OCI-LY1 (cell line): ENCODE measurements around the gene TBX19.

ENCODE experiments used
- H2AFZ ChIP-seq: fragments of 200-600 bp; sonication (generic), shearing (Covaris generic); 2 replicates; pipeline ENCODE4 v1.6.0; 2014; ENCODE audit warnings: antibody characterized with exemption, mild to moderate bottlenecking, low read length
- H3F3A ChIP-seq: fragments of 200-600 bp; sonication (generic), shearing (Covaris generic); 2 replicates; pipeline ENCODE4 v1.6.0; 2014; ENCODE audit warnings: mild to moderate bottlenecking, antibody characterized with exemption, low read length, moderate library complexity; ENCODE audit not compliant: insufficient read depth
- H3K27ac ChIP-seq: fragments of 200-600 bp; sonication (generic); 2 replicates; pipeline ENCODE4 v1.5.1; 2014; ENCODE audit warnings: low read length, mixed run types, mild to moderate bottlenecking, low read depth; ENCODE audit not compliant: poor library complexity, severe bottlenecking
- H3K27me3 ChIP-seq: fragments of 200-600 bp; sonication (generic); 2 replicates; pipeline ENCODE4 v1.6.0; 2014; ENCODE audit warnings: antibody characterized with exemption, mild to moderate bottlenecking, low read length, moderate library complexity; ENCODE audit not compliant: insufficient read depth
- H3K36me3 ChIP-seq: fragments of 200-600 bp; sonication (generic); 2 replicates; pipeline ENCODE4 v1.6.1; 2014; ENCODE audit warnings: mild to moderate bottlenecking, antibody characterized with exemption, low read length, moderate library complexity, mixed read lengths; ENCODE audit not compliant: insufficient read depth
- H3K4me1 ChIP-seq: fragments of 200-600 bp; sonication (generic); 2 replicates; pipeline ENCODE4 v1.5.1; 2014; ENCODE audit warnings: mild to moderate bottlenecking, low read length, moderate library complexity; ENCODE audit not compliant: insufficient read depth, severe bottlenecking
- H3K4me2 ChIP-seq: fragments of 200-600 bp; sonication (generic), shearing (Covaris generic); 2 replicates; pipeline ENCODE4 v1.6.1; 2014; ENCODE audit warnings: low read length
- H3K4me3 ChIP-seq: fragments of 200-600 bp; sonication (generic); 2 replicates; pipeline ENCODE4 v1.5.1; 2014; ENCODE audit warnings: low read length, low read depth, mild to moderate bottlenecking, mixed read lengths; ENCODE audit not compliant: poor library complexity, severe bottlenecking
- H3K79me2 ChIP-seq: fragments of 200-600 bp; shearing (Covaris generic); 2 replicates; pipeline ENCODE4 v1.6.1; 2016; ENCODE audit warnings: mixed run types, low read length, mixed read lengths; ENCODE audit not compliant: insufficient read depth
- H3K9ac ChIP-seq: fragments of 200-600 bp; sonication (generic), shearing (Covaris generic); 2 replicates; pipeline ENCODE4 v1.6.1; 2014; ENCODE audit warnings: mild to moderate bottlenecking, low read length, mixed read lengths
- H3K9me2 ChIP-seq: fragments of 200-600 bp; sonication (generic), shearing (Covaris generic); 2 replicates; pipeline ENCODE4 v1.6.1; 2014; ENCODE audit warnings: low read depth, mild to moderate bottlenecking, low read length, mixed read lengths
- H3K9me3 ChIP-seq: fragments of 200-600 bp; shearing (Covaris generic); 2 replicates; pipeline ENCODE4 v1.6.1; 2014; ENCODE audit warnings: low read length, mixed read lengths
- H4K20me1 ChIP-seq: fragments of 200-600 bp; sonication (generic), shearing (Covaris generic); 2 replicates; pipeline ENCODE4 v1.6.0; 2016; ENCODE audit warnings: mild to moderate bottlenecking, low read length; ENCODE audit not compliant: insufficient read depth
- CTCF ChIP-seq: fragments of 200-600 bp; sonication (generic), shearing (Covaris generic); IDR thresholded peaks from 2 replicates; pipeline ENCODE4 v1.5.1; 2017; ENCODE audit warnings: mild to moderate bottlenecking, antibody characterized with exemption, low read length, moderate library complexity, mixed read lengths
- EZH2 ChIP-seq: fragments of 200-600 bp; sonication (generic), shearing (Covaris generic); IDR thresholded peaks from 2 replicates; pipeline ENCODE4 v1.8.0; 2017; ENCODE audit warnings: borderline replicate concordance, mixed run types, mild to moderate bottlenecking, antibody characterized with exemption, low read length, moderate library complexity, mixed read lengths

The TBX19 gene

GRCh38 chr1:168297019-168297730 lies 16.5 kb downstream of the TBX19 start:
- Histone ChIP-seq H3K4me3 (no peak overlapping the region), H3K79me2 (no peaks in the 10 kb centered on the region), H3K27me3 (no peaks in the 10 kb centered on the region), H4K20me1 (no peaks in the 10 kb centered on the region), H3K9me2 (no peaks in the 10 kb centered on the region), H3F3A (no peaks in the 10 kb centered on the region), H2AFZ (no peak overlapping the region), H3K4me2 (no peak overlapping the region), H3K4me1 (no peaks in the 10 kb centered on the region), H3K9ac (no peak overlapping the region), H3K27ac (no peak overlapping the region), H3K36me3 (no peaks in the 10 kb centered on the region), H3K9me3 (no peaks in the 10 kb centered on the region)
- TF ChIP-seq EZH2 = no peak
- TF ChIP-seq CTCF = no peak

GRCh38 chr1:168298446-168298845 lies 17.8 kb downstream of the TBX19 start:
- H3K9me2 ChIP-seq = no peaks in the 10 kb centered on the region
- no peaks in the 10 kb centered on the region for H3K27me3 ChIP-seq
- no peaks in the 10 kb centered on the region for H3K4me1 ChIP-seq
- H4K20me1 ChIP-seq = no peaks in the 10 kb centered on the region
- no peaks in the 10 kb centered on the region for H3K9me3 ChIP-seq
- no peak for TF ChIP-seq CTCF
- TF ChIP-seq EZH2 = no peak
- H3K36me3 ChIP-seq = no peaks in the 10 kb centered on the region
- no peak overlapping the region for H3K27ac ChIP-seq
- no peak overlapping the region for H3K4me3 ChIP-seq
- no peaks in the 10 kb centered on the region for H3F3A ChIP-seq
- H3K9ac ChIP-seq = no peak overlapping the region
- H2AFZ ChIP-seq = no peak overlapping the region
- no peaks in the 10 kb centered on the region for H3K79me2 ChIP-seq
- H3K4me2 ChIP-seq = no peak overlapping the region

GRCh38 chr1:168300626-168301025 lies 19.9 kb downstream of the TBX19 start:
- H3K4me1 ChIP-seq = no peaks in the 10 kb centered on the region
- no peak overlapping the region for H3K9ac ChIP-seq
- no peak overlapping the region for H2AFZ ChIP-seq
- H3K9me2 ChIP-seq = no peaks in the 10 kb centered on the region
- no peaks in the 10 kb centered on the region for H3K36me3 ChIP-seq
- TF ChIP-seq EZH2 (no peak), CTCF (no peak)
- H3F3A ChIP-seq = no peaks in the 10 kb centered on the region
- H4K20me1 ChIP-seq = no peaks in the 10 kb centered on the region
- no peak overlapping the region for H3K4me2 ChIP-seq
- H3K27ac ChIP-seq = no peak overlapping the region
- no peaks in the 10 kb centered on the region for H3K79me2 ChIP-seq
- H3K4me3 ChIP-seq = no peak overlapping the region
- H3K9me3 ChIP-seq = no peaks in the 10 kb centered on the region
- H3K27me3 ChIP-seq = no peaks in the 10 kb centered on the region
